Mucosa of rectum (tissue), 2 donors: Measurements from ENCODE around the gene PRDM2.

ENCODE experiments used
- H3K27ac ChIP-seq, 2 donors: one replicate each; pipeline ENCODE4 v1.7.0; 2013; ENCODE audit warnings: inconsistent platforms in 2 of 2, low read depth in 2 of 2, low read length in 2 of 2
- H3K27me3 ChIP-seq, 2 donors: one replicate each; pipeline ENCODE4 v1.7.0; 2013; ENCODE audit warnings: low read length in 2 of 2; ENCODE audit not compliant: control insufficient read depth in 2 of 2, insufficient read depth in 2 of 2
- H3K36me3 ChIP-seq, 2 donors: one replicate each; pipeline ENCODE4 v1.7.0; 2013; ENCODE audit warnings: low read length in 2 of 2; ENCODE audit not compliant: control insufficient read depth in 2 of 2, insufficient read depth in 2 of 2
- H3K4me1 ChIP-seq, 2 donors: one replicate each; pipeline ENCODE4 v1.7.0; 2013; ENCODE audit warnings: low read length in 2 of 2, mild to moderate bottlenecking in 1 of 2; ENCODE audit not compliant: control insufficient read depth in 2 of 2, insufficient read depth in 2 of 2
- H3K4me3 ChIP-seq, 2 donors: one replicate each; pipeline ENCODE4 v1.7.0; 2013; ENCODE audit warnings: low read length in 2 of 2
- H3K9ac ChIP-seq, 2 donors: one replicate each; pipeline ENCODE4 v1.7.0; 2013; ENCODE audit warnings: low read length in 2 of 2, low read depth in 1 of 2, mild to moderate bottlenecking in 1 of 2
- H3K9me3 ChIP-seq, 2 donors: one replicate each; pipeline ENCODE4 v1.7.0; 2013; ENCODE audit warnings: low read length in 2 of 2; ENCODE audit not compliant: control insufficient read depth in 2 of 2
- donor health status: healthy.
- donor health status: Normal muscosa, but diverticular disease.

PRDM2 gene

GRCh38 chr1:13783551-13783950 lies 83.6 kb downstream of the PRDM2 start:
- Histone ChIP-seq H3K36me3 (peaks cover 35 to 60% of the 10 kb centered on the region in 2 donors), H3K9me3 (no peaks in the 10 kb centered on the region), H3K9ac (no peak overlapping the region), H3K27me3 (no peaks in the 10 kb centered on the region), H3K4me3 (no peak overlapping the region), H3K27ac (no peak overlapping the region), H3K4me1 (no peaks in the 10 kb centered on the region)

- no peak overlapping the region for H3K4me3 ChIP-seq
- no peaks in the 10 kb centered on the region for H3K4me1 ChIP-seq
- peaks cover 42 to 52% of the 10 kb centered on the region in 2 donors for H3K36me3 ChIP-seq
- H3K27ac ChIP-seq, result no peak overlapping the region
- no peaks in the 10 kb centered on the region for H3K27me3 ChIP-seq
- no peaks in the 10 kb centered on the region for H3K9me3 ChIP-seq
- H3K9ac ChIP-seq, result no peak overlapping the region
Observed at GRCh38 chr1:13784971-13785370, 85.0 kb downstream of the PRDM2 start.

GRCh38 chr1:13786541-13786940 lies 86.6 kb downstream of the PRDM2 start:
- Histone ChIP-seq H3K9me3 (no peaks in the 10 kb centered on the region), H3K27me3 (no peaks in the 10 kb centered on the region), H3K4me1 (no peaks in the 10 kb centered on the region), H3K36me3 (peaks cover 37 to 41% of the 10 kb centered on the region in 2 donors), H3K4me3 (no peak overlapping the region), H3K9ac (no peak overlapping the region), H3K27ac (no peak overlapping the region)

GRCh38 chr1:13788795-13789194 lies 88.8 kb downstream of the PRDM2 start:
- H3K27me3 ChIP-seq, result no peaks in the 10 kb centered on the region
- H3K4me1 ChIP-seq, result no peaks in the 10 kb centered on the region
- no peak overlapping the region for H3K9ac ChIP-seq
- no peaks in the 10 kb centered on the region for H3K9me3 ChIP-seq
- no peak overlapping the region for H3K4me3 ChIP-seq
- H3K36me3 ChIP-seq, result peaks cover 23 to 36% of the 10 kb centered on the region in 2 donors
- H3K27ac ChIP-seq, result no peak overlapping the region

GRCh38 chr1:13790290-13791030 lies 90.5 kb downstream of the PRDM2 start:
- H3K27ac ChIP-seq, result no peak overlapping the region
- H3K36me3 ChIP-seq, result peaks cover 19 to 28% of the 10 kb centered on the region in 2 donors

GRCh38 chr1:13792419-13792818 lies 92.4 kb downstream of the PRDM2 start:
- H3K27ac ChIP-seq, result no peak overlapping the region
- H3K36me3 ChIP-seq, result peaks cover 17 to 21% of the 10 kb centered on the region in 2 donors
- H3K9ac ChIP-seq, result no peak overlapping the region
- H3K4me1 ChIP-seq, result no peaks in the 10 kb centered on the region
- no peak overlapping the region for H3K4me3 ChIP-seq
- no peaks in the 10 kb centered on the region for H3K27me3 ChIP-seq
- no peaks in the 10 kb centered on the region for H3K9me3 ChIP-seq

More at GRCh38 chr1:13790290-13791030, 90.5 kb downstream of the PRDM2 start:
- Histone ChIP-seq H3K4me1 (no peaks in the 10 kb centered on the region), H3K9ac (no peak overlapping the region), H3K4me3 (no peak overlapping the region), H3K9me3 (no peaks in the 10 kb centered on the region), H3K27me3 (no peaks in the 10 kb centered on the region)

GRCh38 chr1:13793088-13793730 lies 93.2 kb downstream of the PRDM2 start:
- Histone ChIP-seq H3K4me3 (no peak overlapping the region), H3K27me3 (no peaks in the 10 kb centered on the region), H3K36me3 (peaks cover 17 to 21% of the 10 kb centered on the region in 2 donors), H3K27ac (no peak overlapping the region), H3K4me1 (no peaks in the 10 kb centered on the region), H3K9ac (no peak overlapping the region), H3K9me3 (no peaks in the 10 kb centered on the region)

GRCh38 chr1:13794231-13795187 lies 94.5 kb downstream of the PRDM2 start:
- no peak overlapping the region for H3K9ac ChIP-seq
- H3K36me3 ChIP-seq, result peaks cover 6 to 11% of the 10 kb centered on the region in 2 donors
- no peaks in the 10 kb centered on the region for H3K4me1 ChIP-seq
- no peaks in the 10 kb centered on the region for H3K27me3 ChIP-seq
- no peak overlapping the region for H3K4me3 ChIP-seq
- H3K27ac ChIP-seq, result no peak overlapping the region
- H3K9me3 ChIP-seq, result no peaks in the 10 kb centered on the region

- Histone ChIP-seq H3K4me3 (no peak overlapping the region), H3K9me3 (no peaks in the 10 kb centered on the region), H3K27ac (no peak overlapping the region), H3K36me3 (peaks cover 0 to 10% of the 10 kb centered on the region in 2 donors), H3K9ac (no peak overlapping the region), H3K4me1 (peaks cover 2 to 12% of the 10 kb centered on the region in 2 donors), H3K27me3 (no peaks in the 10 kb centered on the region)
Observed at GRCh38 chr1:13797397-13797796, 97.4 kb downstream of the PRDM2 start.
